HCT116 (cell line): ENCODE measurements around the gene RPL21. TPM values are rescaled to one million over a fixed set of nuclear protein-coding genes. Genes with fewer than 3 reads are reported as not detected.
A peak's percentile ranks its signal among the peaks of the same experiment; 100 is the strongest.

Experiments used
- ATAC-seq: fragments of 200-7000 bp; cut with Tn5 transposase; 2 replicates; pipeline ENCODE4 v1.9.1; 2020; ENCODE audit warnings: mild to moderate bottlenecking, moderate library complexity
- Bru-seq: library from RNA; stranded (reverse); fragments of 400-500 nt; gene quantifications from one replicate; lab custom pipeline; 2021; lab: Mats Ljungman, UMichigan
- BruChase-seq, 2 experiments: library from RNA; stranded (reverse); fragments of 400-500 nt; gene quantifications; one replicate each; lab custom pipeline; 2021; lab: Mats Ljungman, UMichigan
- BruUV-seq: library from RNA; stranded (reverse); fragments of 400-500 nt; replicated peaks from 2 replicates; lab custom pipeline; 2021; lab: Mats Ljungman, UMichigan
- CTCF ChIA-PET: fragments of 300-600 bp; sonication (Branson Sonifier 250); formaldehyde crosslinking; loops from one replicate; lab custom pipeline; 2021; ENCODE audit warnings: antibody characterized with exemption; lab: Charles Lee
- POLR2A ChIA-PET: fragments of 300-600, 350-600 bp; sonication (Branson Sonifier 250); formaldehyde crosslinking; loops from one replicate; lab custom pipeline; 2021; ENCODE audit warnings: antibody characterized with exemption; lab: Charles Lee
- RAD21 ChIA-PET, 2 experiments: fragments of 300-600 bp; sonication (Branson Sonifier 250); formaldehyde crosslinking; loops; one replicate each; lab custom pipeline; 2023; ENCODE audit warnings: low total read pairs in 2 of 2; ENCODE audit not compliant: uncharacterized antibody in 2 of 2, unreplicated experiment in 2 of 2, low non-redundant PET in 1 of 2; lab: Charles Lee
- DNase-seq: peaks from one replicate; pipeline ENCODE4 v3.0.0-alpha.2; 2010; ENCODE audit warnings: low read depth, low spot score
- H2AFZ ChIP-seq: fragments of 200-600 bp; shearing (Covaris generic), sonication (generic); 2 replicates; pipeline ENCODE4 v1.6.1; 2017; ENCODE audit warnings: low read depth, mixed run types, mixed read lengths, antibody characterized with exemption, low read length; ENCODE audit not compliant: poor library complexity, severe bottlenecking
- H3K27ac ChIP-seq: 2 replicates; pipeline ENCODE4 v1.5.1; 2012; ENCODE audit warnings: low read depth, low read length
- H3K27me3 ChIP-seq: fragments of 200-600 bp; sonication (generic); 2 replicates; pipeline ENCODE4 v1.6.1; 2016; ENCODE audit warnings: mixed run types, low read length, mixed read lengths; ENCODE audit not compliant: insufficient read depth
- H3K36me3 ChIP-seq, 2 experiments: fragments of 200-500 bp in 1 of 2; fragments of 200-600 bp in 1 of 2; sonication (Bioruptor generic) in 1 of 2; sonication (generic) in 1 of 2; 2 replicates each; pipeline versions ENCODE4 v1.5.1 to v1.6.1; 2014 to 2016; ENCODE audit warnings: low read length in 2 of 2, inconsistent platforms in 1 of 2, mixed read lengths in 1 of 2, mixed run types in 1 of 2; ENCODE audit not compliant: insufficient read depth in 2 of 2, control insufficient read depth in 1 of 2
- H3K4me1 ChIP-seq, 2 experiments: fragments of 200-600 bp in 1 of 2; sonication (generic) in 1 of 2; 2 replicates each; pipeline versions ENCODE4 v1.5.1 to v1.6.1; 2012 to 2017; ENCODE audit warnings: low read length in 2 of 2, inconsistent platforms in 1 of 2, mild to moderate bottlenecking in 1 of 2, mixed read lengths in 1 of 2, mixed run types in 1 of 2, moderate library complexity in 1 of 2; ENCODE audit not compliant: insufficient read depth in 2 of 2, control insufficient read depth in 1 of 2
- H3K4me2 ChIP-seq: fragments of 200-600 bp; sonication (generic); 2 replicates; pipeline ENCODE4 v1.6.1; 2017; ENCODE audit warnings: mixed run types, low read length, mixed read lengths
- H3K4me3 ChIP-seq, 2 experiments: fragments of 200-600 bp in 1 of 2; sonication (generic) in 1 of 2; replicated peaks in 1 of 2; 2 replicates each; pipeline ENCODE4 v1.5.1; 2011 to 2016; ENCODE audit warnings: low read length in 2 of 2, control low read depth in 1 of 2, low read depth in 1 of 2, mild to moderate bottlenecking in 1 of 2, mixed read lengths in 1 of 2, mixed run types in 1 of 2
- H3K79me2 ChIP-seq: fragments of 200-600 bp; sonication (generic); 2 replicates; pipeline ENCODE4 v1.6.1; 2017; ENCODE audit warnings: mild to moderate bottlenecking, mixed run types, low read length, moderate library complexity, mixed read lengths; ENCODE audit not compliant: insufficient read depth
- H3K9ac ChIP-seq: fragments of 200-600 bp; sonication (generic); 2 replicates; pipeline ENCODE4 v1.6.1; 2016; ENCODE audit warnings: low read length, mixed read lengths
- H3K9me2 ChIP-seq: fragments of 200-600 bp; sonication (generic), shearing (Covaris generic); 2 replicates; pipeline ENCODE4 v1.6.1; 2017; ENCODE audit warnings: mixed run types, mild to moderate bottlenecking, moderate library complexity; ENCODE audit not compliant: insufficient read depth
- H3K9me3 ChIP-seq, 2 experiments: fragments of 200-500 bp in 1 of 2; fragments of 200-600 bp in 1 of 2; sonication (Bioruptor generic) in 1 of 2; sonication (generic) in 1 of 2; 2 replicates each; pipeline ENCODE4 v1.6.1; 2014 to 2017; ENCODE audit warnings: low read length in 2 of 2, mixed read lengths in 2 of 2, inconsistent platforms in 1 of 2, low read depth in 1 of 2, mild to moderate bottlenecking in 1 of 2, mixed run types in 1 of 2, moderate library complexity in 1 of 2; ENCODE audit not compliant: control insufficient read depth in 1 of 2, insufficient read depth in 1 of 2
- H4K20me1 ChIP-seq: fragments of 200-600 bp; sonication (generic), shearing (Covaris generic); 2 replicates; pipeline ENCODE4 v1.6.1; 2017; ENCODE audit warnings: mixed run types, mild to moderate bottlenecking, moderate library complexity; ENCODE audit not compliant: insufficient read depth
- CBX3 ChIP-seq: IDR thresholded peaks from 2 replicates; pipeline ENCODE4 v1.6.1; 2012; ENCODE audit warnings: low read depth
- CEBPB ChIP-seq: IDR thresholded peaks from 2 replicates; pipeline ENCODE4 v1.6.1; 2012; ENCODE audit warnings: low read depth
- EGR1 ChIP-seq: IDR thresholded peaks from 2 replicates; pipeline ENCODE4 v1.6.1; 2012; ENCODE audit warnings: low read depth
- ELF1 ChIP-seq: IDR thresholded peaks from 2 replicates; pipeline ENCODE4 v1.6.1; 2012; ENCODE audit warnings: low read depth, borderline replicate concordance
- EZH2 ChIP-seq: fragments of 200-600 bp; sonication (generic); IDR thresholded peaks from 2 replicates; pipeline ENCODE4 v1.6.1; 2017; ENCODE audit warnings: antibody characterized with exemption, mixed run types
- EZH2phosphoT487 ChIP-seq: fragments of 200-600 bp; IDR thresholded peaks from 2 replicates; pipeline ENCODE4 v1.6.1; 2018; ENCODE audit warnings: antibody characterized with exemption, borderline replicate concordance
- FOSL1 ChIP-seq: IDR thresholded peaks from 2 replicates; pipeline ENCODE4 v1.6.1; 2012; ENCODE audit warnings: low read depth
- JUND ChIP-seq: IDR thresholded peaks from 2 replicates; pipeline ENCODE4 v1.6.1; 2012
- POLR2A ChIP-seq: IDR thresholded peaks from 2 replicates; pipeline ENCODE4 v1.7.0; 2011; ENCODE audit warnings: borderline replicate concordance; ENCODE audit not compliant: insufficient read depth, insufficient read length; ENCODE audit errors: extremely low read depth
- POLR2AphosphoS5 ChIP-seq: IDR thresholded peaks from 2 replicates; pipeline ENCODE4 v1.6.1; 2011; ENCODE audit warnings: mild to moderate bottlenecking, low read depth, low read length, moderate library complexity
- SIN3A ChIP-seq: IDR thresholded peaks from 2 replicates; pipeline ENCODE4 v1.6.1; 2012; ENCODE audit warnings: low read depth
- SP1 ChIP-seq: IDR thresholded peaks from 2 replicates; pipeline ENCODE4 v1.6.1; 2012; ENCODE audit warnings: low read depth
- SRF ChIP-seq: IDR thresholded peaks from 2 replicates; pipeline ENCODE4 v1.6.1; 2012; ENCODE audit warnings: low read depth
- TCF7L2 ChIP-seq: IDR thresholded peaks from 2 replicates; pipeline ENCODE4 v1.7.0; 2011; ENCODE audit warnings: borderline replicate concordance, inconsistent platforms; ENCODE audit not compliant: insufficient read depth, insufficient read length; ENCODE audit errors: extremely low read depth
- YY1 ChIP-seq: IDR thresholded peaks from 2 replicates; pipeline ENCODE4 v1.6.1; 2011; ENCODE audit warnings: low read length, low read depth, moderate library complexity, mild to moderate bottlenecking; ENCODE audit not compliant: insufficient replicate concordance; ENCODE audit errors: extremely low read depth
- ZFX ChIP-seq: fragments of 450-650 bp; IDR thresholded peaks from 2 replicates; pipeline ENCODE4 v1.6.1; 2017
- ZNF274 ChIP-seq: fragments of 200-500 bp; sonication (Bioruptor generic); IDR thresholded peaks from 2 replicates; pipeline ENCODE4 v1.6.1; 2014; ENCODE audit warnings: mild to moderate bottlenecking, low read depth, low read length, inconsistent platforms
- intact Hi-C: fragments of 100-400 bp; cut with micrococcal nuclease; formaldehyde crosslinking; loops from 2 replicates; pipeline ENCODE4 v1.10.0; 2022
- long read RNA-seq: library from polyadenylated mRNA; unstranded; transcript quantifications from one replicate; pipeline ENCODE4 v2.0.0, GENCODE V29; 2021; ENCODE audit not compliant: unreplicated experiment
- polyA plus RNA-seq: library from polyadenylated mRNA; unstranded; fragments of >200 nt; gene quantifications from 2 replicates; pipeline ENCODE4 v1.2.1, GENCODE V29; 2012; ENCODE audit warnings: missing spikeins
- total RNA-seq: library from RNA; stranded (reverse); gene quantifications from one replicate; pipeline ENCODE4 v1.2.1, GENCODE V29; 2021; ENCODE audit not compliant: unreplicated experiment
- TF ChIP-seq, protein P1 (sequence below), 3 experiments: fragments of 200-600 bp in 1 of 3; sonication (generic) in 1 of 3; IDR thresholded peaks in 2 of 3; conservative IDR thresholded peaks in 1 of 3; 2 replicates each; pipeline ENCODE4 v1.5.1; 2012 to 2017; ENCODE audit warnings: low read depth in 2 of 3, low read length in 2 of 3, antibody characterized with exemption in 1 of 3, borderline replicate concordance in 1 of 3, control low read depth in 1 of 3, mild to moderate bottlenecking in 1 of 3, mixed read lengths in 1 of 3, mixed run types in 1 of 3, moderate library complexity in 1 of 3; ENCODE audit not compliant: insufficient read depth in 1 of 3
- TF ChIP-seq, protein P2 (sequence below): IDR thresholded peaks from 2 replicates; pipeline ENCODE4 v1.6.1; 2012
- TF ChIP-seq, protein P3 (sequence below): IDR thresholded peaks from 2 replicates; pipeline ENCODE4 v1.6.1; 2012
- TF ChIP-seq, protein P4 (sequence below): IDR thresholded peaks from 2 replicates; pipeline ENCODE4 v1.6.1; 2011; ENCODE audit warnings: mild to moderate bottlenecking, low read length, moderate library complexity; ENCODE audit not compliant: insufficient replicate concordance; ENCODE audit errors: extremely low read depth

RPL21 gene
- total RNA-seq (915 TPM), Bru-seq, nascent RNA (percentile 100 among the genes with signal in this experiment), BruChase-seq, experiment 1, labeled RNA remaining after a 6-hour chase (percentile 99 among the genes with signal in this experiment), BruChase-seq, experiment 2, labeled RNA remaining after a 2-hour chase (percentile 99 among the genes with signal in this experiment)
- polyA plus RNA-seq, result 810 and 999 TPM in 2 replicates
- long read RNA-seq, transcript RPL21-202 (6 exons, 815 nt), result major isoform, 29 of 60 reads
- long read RNA-seq, partial matches to known transcripts, result 15 of 60 reads
- long read RNA-seq, other reads (novel, unspliced or antisense), result 6 of 60 reads

DNA sequence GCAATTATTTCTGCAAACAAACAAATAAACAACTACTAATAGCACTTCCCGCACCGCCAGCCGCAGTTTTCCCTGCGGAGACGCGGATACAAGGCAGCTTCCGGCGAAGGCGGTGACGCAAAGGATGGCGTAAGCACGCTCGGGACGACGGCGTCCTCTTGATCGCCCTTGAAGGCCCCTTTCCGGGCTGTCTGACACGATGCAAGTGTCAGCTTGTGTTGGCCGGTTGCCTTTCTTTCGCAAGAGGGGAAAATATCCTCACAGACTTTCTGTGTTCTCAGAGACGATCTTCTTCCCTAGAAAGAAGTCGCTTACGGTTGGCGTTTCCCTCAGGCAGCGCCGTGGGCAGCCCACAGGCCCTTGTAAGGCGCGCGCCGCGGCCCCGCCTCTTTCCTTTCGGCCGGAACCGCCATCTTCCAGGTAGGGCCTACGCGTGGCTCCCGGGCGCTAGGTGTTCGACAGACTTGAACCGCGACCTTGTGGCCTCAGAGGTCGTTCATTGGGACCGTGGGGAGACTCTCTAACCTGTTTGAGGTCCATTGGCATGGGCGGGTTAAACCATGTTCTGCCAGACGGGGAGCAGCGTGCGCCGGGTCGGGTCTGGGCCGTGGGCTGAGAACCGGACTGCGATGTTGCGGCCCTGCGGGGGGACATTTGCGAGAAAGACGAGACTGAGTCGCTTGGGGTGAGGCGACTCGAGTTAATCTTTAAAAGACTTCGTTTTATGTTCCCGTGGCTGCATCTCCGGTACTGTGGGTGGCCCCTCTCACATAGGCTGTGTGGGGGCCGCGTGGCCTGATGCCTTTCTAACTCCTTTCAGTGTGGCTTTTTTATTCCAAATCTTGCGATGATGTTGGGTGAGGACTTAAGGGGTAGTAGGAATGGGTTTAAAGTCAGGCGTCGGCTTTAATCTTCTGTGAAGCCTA is at the start of gene RPL21:
TSS of gene RPL21 (plus strand) at position 393 of the 926 bp plus-strand sequence. CDS start 2,219 bp downstream, outside the sequence.
- H3K79me2 ChIP-seq, result peaks cover 76% of the 10 kb centered on the region
- ATAC-seq (peak; percentile 95), DNase-seq (peak; percentile 97)
- no peak within 1 kb of the TSS for H2AFZ ChIP-seq
- ChIA-PET RAD21 (no interaction called here), POLR2A (interaction anchor here (0.8 to 1.1 kb wide), 3 partner anchors 9 to 57 kb away, joined by 3 to 10 read pairs (median 4); no protein-coding TSS in a partner anchor), CTCF (no interaction called here)
- TSS peak; percentile 57 for BruUV-seq
- no peaks in the 10 kb centered on the region for H3K9me2 ChIP-seq
- H3K9me3 ChIP-seq, result no peaks in the 10 kb centered on the region
- peak within 1 kb of the TSS; percentile 99 for H3K9ac ChIP-seq
- peak within 1 kb of the TSS; percentile 96 for H3K27ac ChIP-seq
- peaks cover 13 to 22% of the 10 kb centered on the region in 2 experiments; a peak in 3 of 4 replicates for H3K4me1 ChIP-seq
- intact Hi-C loops, result loop anchor here (2.0 to 5.0 kb wide), 4 partner anchors 73 to 209 kb away; partner anchors contain the start of gene USP12
- peaks cover 25 to 39% of the 10 kb centered on the region in 2 experiments for H3K36me3 ChIP-seq
- H3K27me3 ChIP-seq, result no peaks in the 10 kb centered on the region
- peak within 1 kb of the TSS; percentile 86 to 96 for H3K4me3 ChIP-seq
- H3K4me2 ChIP-seq, result peak within 1 kb of the TSS; percentile 93
- peaks cover 5% of the 10 kb centered on the region; the same call in 1 of the 2 replicates for H4K20me1 ChIP-seq
- TF ChIP-seq ZFX (peak; percentile 99), FOSL1 (no peak), TCF7L2 (peak; percentile 89), SIN3A (peak; percentile 69), ELF1 (peak; percentile 53), YY1 (peak; percentile 87), CEBPB (peak; percentile 73), JUND (0 out of 2 replicates have a peak, but pooled peaks have one; percentile 22), EGR1 (no peak), SP1 (peak; percentile 76), POLR2A (peak; percentile 88), ZNF274 (no peak), EZH2 (no peak), POLR2AphosphoS5 (peak; percentile 88), EZH2phosphoT487 (no peak), SRF (peak; percentile 87), CBX3 (0 out of 2 replicates have a peak, but pooled peaks have one; percentile 43)
- TF ChIP-seq, protein P1, sequence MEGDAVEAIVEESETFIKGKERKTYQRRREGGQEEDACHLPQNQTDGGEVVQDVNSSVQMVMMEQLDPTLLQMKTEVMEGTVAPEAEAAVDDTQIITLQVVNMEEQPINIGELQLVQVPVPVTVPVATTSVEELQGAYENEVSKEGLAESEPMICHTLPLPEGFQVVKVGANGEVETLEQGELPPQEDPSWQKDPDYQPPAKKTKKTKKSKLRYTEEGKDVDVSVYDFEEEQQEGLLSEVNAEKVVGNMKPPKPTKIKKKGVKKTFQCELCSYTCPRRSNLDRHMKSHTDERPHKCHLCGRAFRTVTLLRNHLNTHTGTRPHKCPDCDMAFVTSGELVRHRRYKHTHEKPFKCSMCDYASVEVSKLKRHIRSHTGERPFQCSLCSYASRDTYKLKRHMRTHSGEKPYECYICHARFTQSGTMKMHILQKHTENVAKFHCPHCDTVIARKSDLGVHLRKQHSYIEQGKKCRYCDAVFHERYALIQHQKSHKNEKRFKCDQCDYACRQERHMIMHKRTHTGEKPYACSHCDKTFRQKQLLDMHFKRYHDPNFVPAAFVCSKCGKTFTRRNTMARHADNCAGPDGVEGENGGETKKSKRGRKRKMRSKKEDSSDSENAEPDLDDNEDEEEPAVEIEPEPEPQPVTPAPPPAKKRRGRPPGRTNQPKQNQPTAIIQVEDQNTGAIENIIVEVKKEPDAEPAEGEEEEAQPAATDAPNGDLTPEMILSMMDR (IDR thresholded peaks at IDR 0.05 in 2 of 3, conservative IDR thresholded peaks at IDR 0.05 in 1 of 3; ENCODE audit: borderline replicate concordance in 1 of 3, insufficient read depth in 1 of 3, low read depth in 2 of 3, low read length in 2 of 3), result no peak
- TF ChIP-seq, protein P2, sequence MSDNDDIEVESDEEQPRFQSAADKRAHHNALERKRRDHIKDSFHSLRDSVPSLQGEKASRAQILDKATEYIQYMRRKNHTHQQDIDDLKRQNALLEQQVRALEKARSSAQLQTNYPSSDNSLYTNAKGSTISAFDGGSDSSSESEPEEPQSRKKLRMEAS, result peak; percentile 91
- TF ChIP-seq, protein P3, sequence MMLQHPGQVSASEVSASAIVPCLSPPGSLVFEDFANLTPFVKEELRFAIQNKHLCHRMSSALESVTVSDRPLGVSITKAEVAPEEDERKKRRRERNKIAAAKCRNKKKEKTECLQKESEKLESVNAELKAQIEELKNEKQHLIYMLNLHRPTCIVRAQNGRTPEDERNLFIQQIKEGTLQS, result no peak
- TF ChIP-seq, protein P4, sequence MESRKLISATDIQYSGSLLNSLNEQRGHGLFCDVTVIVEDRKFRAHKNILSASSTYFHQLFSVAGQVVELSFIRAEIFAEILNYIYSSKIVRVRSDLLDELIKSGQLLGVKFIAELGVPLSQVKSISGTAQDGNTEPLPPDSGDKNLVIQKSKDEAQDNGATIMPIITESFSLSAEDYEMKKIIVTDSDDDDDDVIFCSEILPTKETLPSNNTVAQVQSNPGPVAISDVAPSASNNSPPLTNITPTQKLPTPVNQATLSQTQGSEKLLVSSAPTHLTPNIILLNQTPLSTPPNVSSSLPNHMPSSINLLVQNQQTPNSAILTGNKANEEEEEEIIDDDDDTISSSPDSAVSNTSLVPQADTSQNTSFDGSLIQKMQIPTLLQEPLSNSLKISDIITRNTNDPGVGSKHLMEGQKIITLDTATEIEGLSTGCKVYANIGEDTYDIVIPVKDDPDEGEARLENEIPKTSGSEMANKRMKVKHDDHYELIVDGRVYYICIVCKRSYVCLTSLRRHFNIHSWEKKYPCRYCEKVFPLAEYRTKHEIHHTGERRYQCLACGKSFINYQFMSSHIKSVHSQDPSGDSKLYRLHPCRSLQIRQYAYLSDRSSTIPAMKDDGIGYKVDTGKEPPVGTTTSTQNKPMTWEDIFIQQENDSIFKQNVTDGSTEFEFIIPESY, result no peak
